Left lung (tissue), 10 donors: ENCODE results near the gene WWOX. TPM values are rescaled to one million over a fixed set of nuclear protein-coding genes. Genes with fewer than 3 reads are reported as not detected.
A peak's percentile ranks its signal among the peaks of the same experiment; 100 is the strongest.

Source experiments
- ATAC-seq: fragments of 200-7000 bp; cut with Tn5 transposase; one replicate; pipeline ENCODE4 v1.9.1; 2020; ENCODE audit warnings: moderate library complexity
- DNase-seq, 4 donors: peaks; one replicate each; pipeline ENCODE4 v3.0.0-alpha.2; 2013 to 2020
- H3K27ac ChIP-seq, 2 donors: fragments of 200-600 bp; sonication (generic) in 1 of 2; one replicate each; pipeline versions ENCODE4 v1.5.0 to v1.8.0; 2020 to 2021
- H3K27me3 ChIP-seq, 2 donors: fragments of 200-600 bp; sonication (generic) in 1 of 2; one replicate each; pipeline versions ENCODE4 v1.5.0 to v1.8.0; 2020 to 2021
- H3K36me3 ChIP-seq, 2 donors: fragments of 200-600 bp; sonication (generic) in 1 of 2; one replicate each; pipeline versions ENCODE4 v1.5.0 to v1.8.0; 2020 to 2021
- H3K4me1 ChIP-seq, 2 donors: fragments of 200-600 bp; one replicate each; pipeline ENCODE4 v1.8.0; 2021
- H3K4me3 ChIP-seq, 2 donors: fragments of 200-600 bp; sonication (generic) in 1 of 2; one replicate each; pipeline versions ENCODE4 v1.5.0 to v1.8.0; 2020 to 2021; ENCODE audit warnings: mild to moderate bottlenecking in 1 of 2
- H3K9me3 ChIP-seq, 2 donors: fragments of 200-600 bp; sonication (generic) in 1 of 2; one replicate each; pipeline versions ENCODE4 v1.5.0 to v1.8.0; 2020 to 2021
- CTCF ChIP-seq, 2 donors: fragments of 200-600 bp; sonication (generic) in 1 of 2; IDR thresholded peaks; one replicate each; pipeline versions ENCODE4 v1.5.0 to v1.8.0; 2021; ENCODE audit warnings: antibody characterized with exemption in 2 of 2
- intact Hi-C, 2 donors: fragments of 100-400 bp; cut with DNase I; formaldehyde crosslinking; loops; one replicate each; pipeline versions ENCODE4 v1.11.2 to v1.14.2; 2022
- polyA plus RNA-seq, 6 donors: library from polyadenylated mRNA; unstranded; fragments of 120-200 nt; gene quantifications; one replicate each; pipeline ENCODE4 v1.2.1, GENCODE V29; 2013; ENCODE audit not compliant: insufficient read length in 6 of 6
- total RNA-seq, 2 donors: library from RNA; stranded (reverse); fragmentation: NEBNext Ultra II Directional; extraction: Animal tissue kit (Norgen Biotek cat#: 25700); gene quantifications; one replicate each; pipeline ENCODE4 v1.2.1, GENCODE V29; 2021
- donor health status: DM: no; HTN: yes; CAD: no.
- donor health status: DM: no; HTN: no; CAD: no.

Gene WWOX
- total and polyA plus RNA-seq, 8 donors, result 17.2 to 40.3 (median 30.8) TPM

GRCh38 chr16:78744099-78744498, 644.6 kb downstream of the WWOX start:
- intact Hi-C loops, result no loop called here
- H3K4me3 ChIP-seq, result no peak overlapping the region
- H3K36me3 ChIP-seq, result no peaks in the 10 kb centered on the region
- H3K27ac ChIP-seq, result no peak overlapping the region
- no peaks in the 10 kb centered on the region for H3K27me3 ChIP-seq
- DNase-seq (no peak), ATAC-seq (no peak)
- peaks cover 0 to 5% of the 10 kb centered on the region in 2 donors for H3K4me1 ChIP-seq
- no peaks in the 10 kb centered on the region for H3K9me3 ChIP-seq
- no peak for TF ChIP-seq CTCF (IDR thresholded peaks at IDR 0.05)

- DNase-seq (no peak), ATAC-seq (no peak)
- Histone ChIP-seq H3K9me3 (no peaks in the 10 kb centered on the region), H3K27ac (no peak overlapping the region), H3K36me3 (no peaks in the 10 kb centered on the region), H3K27me3 (no peaks in the 10 kb centered on the region), H3K4me3 (no peak overlapping the region), H3K4me1 (peaks cover 0 to 5% of the 10 kb centered on the region in 2 donors)
- intact Hi-C loops, result no loop called here
- TF ChIP-seq CTCF (IDR thresholded peaks at IDR 0.05), result no peak
Observed at GRCh38 chr16:78744796-78745107, 645.3 kb downstream of the WWOX start.

GRCh38 chr16:78745108-78746019, 645.9 kb downstream of the WWOX start:
- ATAC-seq (peak; percentile 25), DNase-seq (peak in 2 of 4 donors; percentile 59 to 65)
- no peaks in the 10 kb centered on the region for H3K36me3 ChIP-seq
- H3K27ac ChIP-seq, result no peak overlapping the region
- no peaks in the 10 kb centered on the region for H3K9me3 ChIP-seq
- H3K4me1 ChIP-seq, result peaks cover 0 to 5% of the 10 kb centered on the region in 2 donors
- intact Hi-C loops, result no loop called here
- no peak for TF ChIP-seq CTCF (IDR thresholded peaks at IDR 0.05)
- H3K27me3 ChIP-seq, result no peaks in the 10 kb centered on the region
- H3K4me3 ChIP-seq, result no peak overlapping the region

- H3K9me3 ChIP-seq, result no peaks in the 10 kb centered on the region
- no peak for TF ChIP-seq CTCF (IDR thresholded peaks at IDR 0.05)
- no peaks in the 10 kb centered on the region for H3K36me3 ChIP-seq
- ATAC-seq (no peak), DNase-seq (no peak)
- intact Hi-C loops, result no loop called here
- peaks cover 0 to 5% of the 10 kb centered on the region in 2 donors for H3K4me1 ChIP-seq
- H3K27ac ChIP-seq, result no peak overlapping the region
- H3K4me3 ChIP-seq, result no peak overlapping the region
- H3K27me3 ChIP-seq, result no peaks in the 10 kb centered on the region
Observed at GRCh38 chr16:78746718-78747117, 647.3 kb downstream of the WWOX start.

- Histone ChIP-seq H3K36me3 (no peaks in the 10 kb centered on the region), H3K27me3 (no peaks in the 10 kb centered on the region), H3K27ac (no peak overlapping the region), H3K4me1 (peaks cover 0 to 5% of the 10 kb centered on the region in 2 donors), H3K4me3 (no peak overlapping the region), H3K9me3 (no peaks in the 10 kb centered on the region)
- ATAC-seq (no peak), DNase-seq (no peak)
- no peak for TF ChIP-seq CTCF (IDR thresholded peaks at IDR 0.05)
- intact Hi-C loops, result no loop called here
Observed at GRCh38 chr16:78748220-78748929, 648.9 kb downstream of the WWOX start.
